HepG2 (cell line): Measurements from ENCODE around the gene POLE3. TPM values are rescaled to one million over a fixed set of nuclear protein-coding genes. Genes with fewer than 3 reads are reported as not detected.
A peak's percentile ranks its signal among the peaks of the same experiment; 100 is the strongest.

Experiments
- FIP1L1 ChIP-seq: fragments of 200-400 bp; formaldehyde crosslinking; IDR thresholded peaks from 2 replicates; pipeline ENCODE4 v1.6.1; 2018; ENCODE audit warnings: low read depth, mild to moderate bottlenecking, low read length, moderate library complexity, borderline replicate concordance; ENCODE audit not compliant: insufficient read depth
- FOXP4 ChIP-seq: sonication (generic); formaldehyde crosslinking; IDR thresholded peaks from 2 replicates; pipeline ENCODE4 v1.4.0; 2020; ENCODE audit warnings: missing genetic modification reagents
- GATAD2A ChIP-seq: IDR thresholded peaks from 2 replicates; pipeline ENCODE4 v1.6.1; 2016
- KLF15 ChIP-seq: sonication (generic); formaldehyde crosslinking; IDR thresholded peaks from 2 replicates; pipeline ENCODE4 v1.8.1; 2023; ENCODE audit warnings: borderline replicate concordance, mild to moderate bottlenecking, inconsistent platforms, missing genetic modification reagents, mixed read lengths
- MBNL3 ChIP-seq: fragments of 250-450 bp; sonication (Bioruptor Pico); conservative IDR thresholded peaks from 2 replicates; pipeline ENCODE4 v1.8.0; 2022; ENCODE audit warnings: mild to moderate bottlenecking, inconsistent platforms
- NCOR1 ChIP-seq: fragments of 200-600 bp; sonication (generic); IDR thresholded peaks from 2 replicates; pipeline ENCODE4 v1.7.0; 2017; ENCODE audit warnings: antibody characterized with exemption, low read length, borderline replicate concordance
- NFIC ChIP-seq: IDR thresholded peaks from 2 replicates; pipeline ENCODE4 v1.6.1; 2012; ENCODE audit warnings: mild to moderate bottlenecking, low read length, inconsistent platforms
- NFKBIZ ChIP-seq: IDR thresholded peaks from 2 replicates; pipeline ENCODE4 v1.6.1; 2018; ENCODE audit warnings: missing genetic modification reagents, missing compliant biosample characterization
- PAX8 ChIP-seq: sonication (generic); formaldehyde crosslinking; IDR thresholded peaks from 2 replicates; pipeline ENCODE4 v1.8.0; 2022; ENCODE audit warnings: mild to moderate bottlenecking, missing genetic modification reagents, borderline replicate concordance
- POGK ChIP-seq: sonication (generic); formaldehyde crosslinking; conservative IDR thresholded peaks from 2 replicates; pipeline ENCODE4 v1.8.0; 2022; ENCODE audit warnings: mild to moderate bottlenecking, moderate library complexity, missing genetic modification reagents
- POLR2AphosphoS5 ChIP-seq: IDR thresholded peaks from 2 replicates; pipeline ENCODE4 v1.6.1; 2012; ENCODE audit warnings: low read depth, low read length
- RBM39 ChIP-seq: fragments of 200-400 bp; formaldehyde crosslinking; IDR thresholded peaks from one replicate; pipeline ENCODE4 v1.6.1; 2018; ENCODE audit warnings: antibody characterized with exemption, mild to moderate bottlenecking, low read depth, low read length; ENCODE audit not compliant: poor library complexity, severe bottlenecking
- SIN3B ChIP-seq: fragments of 150-350 bp; IDR thresholded peaks from 2 replicates; pipeline ENCODE4 v1.6.1; 2014; ENCODE audit warnings: low read length
- SKI ChIP-seq: fragments of 450-650 bp; IDR thresholded peaks from one replicate; pipeline ENCODE4 v1.6.1; 2018; ENCODE audit warnings: mild to moderate bottlenecking; ENCODE audit not compliant: partially characterized antibody
- SP1 ChIP-seq, 2 experiments: fragments of 450-650 bp in 1 of 2; sonication (generic) in 1 of 2; formaldehyde crosslinking in 1 of 2; IDR thresholded peaks; 2 replicates each; pipeline versions ENCODE4 v1.4.0 to v1.6.1; 2016 to 2020; ENCODE audit warnings: missing genetic modification reagents in 1 of 2
- TOPORS ChIP-seq: sonication (generic); formaldehyde crosslinking; IDR thresholded peaks from 2 replicates; pipeline ENCODE4 v1.8.0; 2023; ENCODE audit warnings: mild to moderate bottlenecking, missing genetic modification reagents
- ZBTB7A ChIP-seq: sonication (generic); formaldehyde crosslinking; IDR thresholded peaks from 2 replicates; pipeline ENCODE4 v1.8.0; 2022; ENCODE audit warnings: mild to moderate bottlenecking, missing genetic modification reagents
- ZEB1 ChIP-seq: IDR thresholded peaks from 2 replicates; pipeline ENCODE4 v1.6.1; 2012; ENCODE audit warnings: mild to moderate bottlenecking, low read depth, inconsistent platforms; ENCODE audit not compliant: insufficient replicate concordance
- ZNF362 ChIP-seq: sonication (generic); formaldehyde crosslinking; IDR thresholded peaks from 2 replicates; pipeline ENCODE4 v1.4.0; 2020; ENCODE audit warnings: missing genetic modification reagents, mild to moderate bottlenecking, borderline replicate concordance
- ZNF383 ChIP-seq: sonication (generic); formaldehyde crosslinking; IDR thresholded peaks from 2 replicates; pipeline ENCODE4 v1.4.0; 2020; ENCODE audit warnings: missing genetic modification reagents, mild to moderate bottlenecking, borderline replicate concordance
- ZNF549 ChIP-seq: sonication (generic); formaldehyde crosslinking; IDR thresholded peaks from 2 replicates; pipeline ENCODE4 v1.5.0; 2020; ENCODE audit warnings: missing genetic modification reagents
- ZNF557 ChIP-seq: sonication (generic); formaldehyde crosslinking; IDR thresholded peaks from 2 replicates; pipeline ENCODE4 v1.4.0; 2020; ENCODE audit warnings: missing genetic modification reagents
- ZNF674 ChIP-seq: sonication (generic); formaldehyde crosslinking; IDR thresholded peaks from 2 replicates; pipeline ENCODE4 v1.5.0; 2020; ENCODE audit warnings: low read depth, mild to moderate bottlenecking, missing genetic modification reagents
- ZNF724P ChIP-seq: sonication (generic); formaldehyde crosslinking; IDR thresholded peaks from 2 replicates; pipeline ENCODE4 v1.8.0; 2022; ENCODE audit warnings: missing genetic modification reagents, borderline replicate concordance
- ZSCAN21 ChIP-seq: sonication (generic); formaldehyde crosslinking; IDR thresholded peaks from 2 replicates; pipeline ENCODE4 v1.8.0; 2022; ENCODE audit warnings: mild to moderate bottlenecking, missing genetic modification reagents, moderate library complexity, borderline replicate concordance
- ZSCAN31 ChIP-seq: sonication (generic); formaldehyde crosslinking; IDR thresholded peaks from 2 replicates; pipeline ENCODE4 v1.5.0; 2020; ENCODE audit warnings: low read depth, mild to moderate bottlenecking, missing genetic modification reagents
- polyA plus RNA-seq, 8 experiments: library from polyadenylated mRNA; depleted of rRNA in 3 of 8; stranded (reverse) in 7 of 8; unstranded in 1 of 8; fragments of >200 nt; fragmentation: Illumina TruSeq in 4 of 8; extraction: Trizol in 4 of 8; gene quantifications; 2 replicates each; pipeline versions ENCODE4 v1.2.1 to v1.2.3, GENCODE V29; 2011 to 2016; ENCODE audit warnings: low read depth in 4 of 8, missing spikeins in 1 of 8, mixed read lengths in 1 of 8; ENCODE audit not compliant: insufficient read depth in 1 of 8
- total RNA-seq, 5 experiments: library from RNA; depleted of rRNA; stranded (reverse); fragments of >200 nt; fragmentation: Illumina TruSeq; extraction: Trizol; gene quantifications; 2 replicates each; pipeline ENCODE4 v1.2.3, GENCODE V29; 2016; ENCODE audit warnings: low read depth in 1 of 5

POLE3 gene
- total and polyA plus RNA-seq, 2 of the 13 experiments (the other 11 are each of a cell fraction or from before 2014, with no cell fraction given) = 36.0 to 77.2 TPM

- TF ChIP-seq PAX8 (CRISPR knock-in tag) (no peak), ZSCAN31 (CRISPR knock-in tag) (peak; percentile 15; the same call in 1 of the 2 replicates), ZNF674 (CRISPR knock-in tag) (no peak), ZSCAN21 (CRISPR knock-in tag) (no peak), SP1 (IDR thresholded peaks at IDR 0.05) (no peak), SP1 (CRISPR knock-in tag; IDR thresholded peaks at IDR 0.05) (no peak), FOXP4 (peak; percentile 68), SIN3B (no peak), ZNF549 (CRISPR knock-in tag) (no peak), TOPORS (no peak), ZNF362 (CRISPR knock-in tag) (0 out of 2 replicates have a peak, but pooled peaks have one; percentile 28), RBM39 (no peak), GATAD2A (CRISPR knock-in tag) (peak; percentile 92), NFKBIZ (CRISPR knock-in tag) (0 out of 2 replicates have a peak, but pooled peaks have one; percentile 47), NFIC (peak; percentile 42; the same call in 1 of the 2 replicates), MBNL3 (CRISPR knock-in tag) (no peak), FIP1L1 (no peak), ZNF724P (CRISPR knock-in tag) (no peak), ZBTB7A (CRISPR knock-in tag) (no peak), POGK (CRISPR knock-in tag) (0 out of 2 replicates have a peak, but pooled peaks have one; percentile 34), NCOR1 (peak; percentile 92), ZEB1 (peak; percentile 51), POLR2AphosphoS5 (peak; percentile 21; the same call in 1 of the 2 replicates), SKI (peak; percentile 77), KLF15 (CRISPR knock-in tag) (no peak), ZNF557 (CRISPR knock-in tag) (no peak), ZNF383 (CRISPR knock-in tag) (no peak)
These were observed 28.5 kb downstream of the POLE3 start (continued) for GRCh38 chr9:113381909-113382411.
